Prostate gland (tissue), 2 donors: ENCODE data around the gene CDH13.

ENCODE experiments used
- POLR2A ChIP-seq: fragments of 450-650 bp; IDR thresholded peaks from one replicate; pipeline ENCODE4 v1.6.1; 2016; ENCODE audit warnings: antibody characterized with exemption, mild to moderate bottlenecking
- TF ChIP-seq, protein P1 (sequence below), 4 experiments: fragments of 200-600 bp in 2 of 4; fragments of 450-650 bp in 2 of 4; sonication (generic) in 2 of 4; IDR thresholded peaks; 1 replicate in 3 of 4; 2 replicates in 1 of 4; pipeline ENCODE4 v1.5.1; 2016 to 2019; ENCODE audit warnings: antibody characterized with exemption in 4 of 4, mild to moderate bottlenecking in 2 of 4, moderate library complexity in 2 of 4

- TF ChIP-seq POLR2A, result no peak
- TF ChIP-seq, protein P1, sequence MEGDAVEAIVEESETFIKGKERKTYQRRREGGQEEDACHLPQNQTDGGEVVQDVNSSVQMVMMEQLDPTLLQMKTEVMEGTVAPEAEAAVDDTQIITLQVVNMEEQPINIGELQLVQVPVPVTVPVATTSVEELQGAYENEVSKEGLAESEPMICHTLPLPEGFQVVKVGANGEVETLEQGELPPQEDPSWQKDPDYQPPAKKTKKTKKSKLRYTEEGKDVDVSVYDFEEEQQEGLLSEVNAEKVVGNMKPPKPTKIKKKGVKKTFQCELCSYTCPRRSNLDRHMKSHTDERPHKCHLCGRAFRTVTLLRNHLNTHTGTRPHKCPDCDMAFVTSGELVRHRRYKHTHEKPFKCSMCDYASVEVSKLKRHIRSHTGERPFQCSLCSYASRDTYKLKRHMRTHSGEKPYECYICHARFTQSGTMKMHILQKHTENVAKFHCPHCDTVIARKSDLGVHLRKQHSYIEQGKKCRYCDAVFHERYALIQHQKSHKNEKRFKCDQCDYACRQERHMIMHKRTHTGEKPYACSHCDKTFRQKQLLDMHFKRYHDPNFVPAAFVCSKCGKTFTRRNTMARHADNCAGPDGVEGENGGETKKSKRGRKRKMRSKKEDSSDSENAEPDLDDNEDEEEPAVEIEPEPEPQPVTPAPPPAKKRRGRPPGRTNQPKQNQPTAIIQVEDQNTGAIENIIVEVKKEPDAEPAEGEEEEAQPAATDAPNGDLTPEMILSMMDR (IDR thresholded peaks at IDR 0.05), result no peak
Measured at GRCh38 chr16:83307594-83307992, 680.8 kb downstream of the CDH13 start.
